Measurements from ENCODE around the gene TCP11L2.
"Not testable (repeated sequence)": the region's sequence is repeated elsewhere in the genome, so short reads cannot be mapped to it uniquely, and the experiment has no call there.

TCP11L2 gene

DNA sequence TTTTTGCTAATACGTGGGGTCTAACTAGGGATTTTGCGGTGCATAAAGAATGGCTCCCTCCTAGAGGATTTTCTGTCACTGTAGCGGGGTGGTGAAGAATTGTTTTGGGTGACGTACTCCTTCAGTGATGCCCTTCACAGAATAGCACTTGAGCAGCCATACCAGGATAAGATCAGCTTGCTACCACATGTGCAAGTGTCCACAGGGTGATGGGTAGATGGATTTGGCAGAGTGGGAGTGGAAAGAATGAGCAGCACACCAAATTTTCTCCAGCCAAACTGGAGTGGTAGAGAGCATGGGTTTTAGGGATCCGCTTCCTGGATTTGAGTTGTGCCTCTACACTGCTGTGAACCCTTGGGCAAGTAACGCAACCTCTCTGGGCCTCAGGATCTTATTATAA is 2.3 kb downstream of the TCP11L2 start:
- no peak for DNase-seq (ENCODE audit: low read depth in 2 of 2, low spot score in 1 of 2)

DNA sequence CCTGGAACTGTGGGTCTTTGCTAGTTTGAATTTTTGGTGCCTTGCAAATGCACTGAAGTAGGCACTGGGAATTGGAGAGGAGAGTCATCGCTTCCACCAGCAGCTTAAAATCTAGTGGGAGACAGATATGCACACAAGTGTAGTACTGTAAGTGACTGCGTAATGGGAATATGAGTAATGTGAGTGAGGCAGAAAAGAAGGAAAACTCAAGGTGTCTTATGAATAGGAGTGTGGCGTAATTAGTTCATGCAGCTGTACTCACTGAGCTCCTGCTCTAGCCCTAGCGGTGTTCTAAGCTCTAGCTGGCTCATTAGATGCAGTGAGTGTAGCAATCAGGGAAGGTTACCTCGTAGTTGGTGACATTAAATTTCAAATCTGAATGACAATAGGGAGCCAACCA is 2.8 kb downstream of the TCP11L2 start:
- no peak for DNase-seq (ENCODE audit: low read depth in 2 of 2, low spot score in 1 of 2)

DNA sequence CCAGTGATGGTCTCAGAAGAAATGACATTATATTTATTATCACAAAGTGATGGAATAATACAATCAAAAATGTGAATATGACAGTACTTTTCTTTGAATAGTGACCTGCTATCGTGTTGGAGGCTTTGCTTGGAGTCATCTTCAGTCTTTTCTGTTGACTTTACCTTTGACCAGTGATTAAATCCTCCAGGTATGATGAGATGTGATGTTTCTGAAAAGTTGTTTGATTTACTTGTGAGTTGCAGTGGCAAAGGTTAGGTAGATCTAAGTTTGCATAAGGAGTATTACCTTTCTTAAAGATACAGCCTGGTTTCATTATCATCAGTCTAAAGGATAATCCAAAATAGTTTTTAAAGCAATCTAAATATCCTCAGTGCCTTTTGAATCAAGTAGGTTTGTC is 4.6 kb downstream of the TCP11L2 start:
- DNase-seq (ENCODE audit: low read depth in 2 of 2, low spot score in 1 of 2) = no peak

DNA sequence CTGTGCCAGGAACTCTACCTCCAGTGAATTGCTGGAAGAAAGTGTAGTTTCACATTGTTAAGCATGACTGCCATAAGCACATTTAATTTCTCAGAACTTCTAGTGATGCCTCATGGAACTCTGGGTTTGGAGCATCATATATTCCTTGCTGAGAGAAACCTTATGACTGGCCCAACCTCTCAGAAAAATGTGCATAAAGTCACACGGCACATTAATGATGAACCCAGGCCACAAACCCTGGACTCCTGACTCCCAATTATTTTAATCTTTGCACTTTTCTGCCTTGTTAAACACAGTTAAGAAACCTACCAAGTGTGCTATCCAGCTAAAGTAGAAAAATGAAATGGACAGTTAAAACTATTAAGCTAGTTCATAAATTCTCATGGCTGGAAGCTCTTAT is 5.6 kb downstream of the TCP11L2 start:
- no peak for DNase-seq (ENCODE audit: low read depth in 2 of 2, low spot score in 1 of 2)

DNA sequence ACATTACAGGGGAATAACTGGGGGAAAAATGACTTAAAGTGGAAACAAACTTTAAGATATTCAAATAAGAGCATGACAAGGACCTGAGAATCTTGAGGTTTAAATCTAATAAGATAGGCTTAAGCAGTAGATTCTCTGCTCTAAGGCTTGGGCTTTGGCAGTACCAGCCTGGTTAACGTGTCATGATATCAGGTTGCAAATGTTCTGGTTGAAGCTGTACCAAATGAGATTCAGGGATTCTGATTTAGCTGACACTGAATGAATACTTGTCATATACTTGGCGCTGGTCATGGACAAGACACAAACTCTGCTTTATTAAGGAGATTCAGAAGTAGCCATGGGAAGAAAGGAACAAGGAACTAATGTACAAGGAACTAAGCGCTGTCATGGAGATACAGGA is 6.1 kb downstream of the TCP11L2 start:
- DNase-seq (ENCODE audit: low read depth in 2 of 2, low spot score in 1 of 2) = no peak

DNA sequence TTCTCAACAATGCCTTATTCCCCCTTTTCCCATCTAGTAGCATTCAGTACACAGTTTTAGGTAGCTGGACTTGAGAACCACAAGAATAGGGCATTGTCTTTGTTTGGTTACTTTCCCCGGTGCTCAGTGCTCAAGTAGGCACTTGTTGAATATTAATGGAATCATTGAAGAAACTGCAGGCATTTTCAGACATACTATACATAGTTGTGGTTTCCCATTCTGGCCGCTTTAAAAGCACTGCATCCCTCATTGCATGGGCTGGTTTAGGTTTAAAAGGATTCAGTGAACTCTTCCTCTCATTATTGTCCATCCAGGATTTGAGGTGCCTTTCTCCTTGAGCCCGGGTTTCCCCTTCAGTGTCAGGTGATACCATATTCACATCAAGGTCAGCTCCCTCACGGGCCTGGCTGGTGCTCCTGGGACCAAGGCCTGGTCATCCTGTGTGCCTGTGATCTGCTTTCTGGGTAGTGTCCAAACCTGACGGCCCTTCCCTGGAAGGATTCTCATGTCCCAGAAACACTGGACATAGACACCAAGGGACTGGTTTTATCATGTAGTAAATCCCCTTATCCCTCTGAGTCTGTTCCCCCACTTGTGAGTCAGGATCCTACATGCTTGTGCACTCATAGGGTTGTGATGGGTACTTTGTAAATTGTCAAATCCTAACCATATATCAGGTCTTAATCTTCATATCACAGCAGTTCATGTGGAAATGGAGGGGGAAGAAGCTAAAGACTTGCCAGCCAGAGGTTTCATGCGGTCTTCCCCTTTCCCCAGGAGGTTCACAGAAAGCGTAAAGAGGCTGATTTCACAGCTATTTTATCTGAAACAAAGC is 7.4 kb downstream of the TCP11L2 start:
- no peak for DNase-seq (ENCODE audit: low read depth in 2 of 2, low spot score in 1 of 2)

DNA sequence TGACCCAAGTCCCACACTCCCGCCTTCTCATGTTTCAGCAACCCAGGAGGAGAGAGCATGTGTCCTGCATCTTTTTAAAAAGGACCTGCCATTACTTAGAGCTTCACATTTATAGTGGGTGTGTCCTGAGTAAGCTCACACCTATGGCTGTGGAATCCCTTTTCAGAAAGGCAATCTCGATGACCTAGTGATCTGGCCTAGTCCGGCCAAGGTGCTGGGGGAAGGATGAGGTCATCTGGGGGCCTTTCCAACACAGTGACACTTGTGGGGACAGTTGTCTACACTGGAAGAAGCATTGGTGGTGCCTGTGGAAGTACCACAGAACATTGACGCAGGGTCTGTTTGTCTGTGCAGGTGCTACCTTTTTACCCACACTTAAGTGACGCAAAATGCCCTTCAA is 8.2 kb downstream of the TCP11L2 start:
- DNase-seq (ENCODE audit: low read depth in 2 of 2, low spot score in 1 of 2) = no peak

DNA sequence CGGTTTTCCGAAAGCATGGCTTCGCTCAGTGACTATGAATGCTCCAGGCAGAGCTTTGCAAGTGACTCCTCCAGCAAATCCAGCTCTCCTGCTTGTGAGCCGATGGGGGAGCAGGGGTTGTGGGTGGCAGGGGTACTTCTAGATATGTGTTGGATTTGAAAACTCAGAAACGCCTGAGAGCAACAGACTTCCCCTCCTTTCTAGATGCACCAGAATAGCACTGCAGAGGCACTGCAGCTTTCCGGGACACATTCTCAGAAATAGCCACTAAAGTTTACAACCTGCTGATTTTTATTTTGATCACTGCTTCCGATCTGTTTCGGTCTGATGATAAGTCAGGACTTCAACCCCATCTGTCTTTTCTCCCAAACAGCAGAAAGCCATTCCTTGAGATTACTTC is 8.6 kb downstream of the TCP11L2 start:
- no peak for DNase-seq (ENCODE audit: low read depth in 2 of 2, low spot score in 1 of 2)

DNA sequence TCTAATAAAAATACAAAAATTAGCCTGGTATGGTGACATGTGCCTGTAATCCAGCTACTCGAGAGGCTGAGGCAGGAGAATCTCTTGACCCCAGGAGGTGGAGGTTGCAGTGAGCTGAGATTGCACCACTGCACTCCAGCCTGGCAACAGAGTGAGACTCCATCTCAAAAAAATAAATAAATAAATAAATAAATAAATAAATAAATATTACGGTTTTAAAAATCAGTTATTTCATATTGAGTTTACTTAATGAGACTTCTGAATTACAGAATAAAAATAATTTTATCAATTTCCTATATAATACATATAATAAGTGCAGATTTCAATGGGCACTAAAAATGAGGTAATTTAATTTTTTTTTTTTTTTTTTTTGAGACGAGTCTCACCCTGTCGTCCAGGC is 10.9 kb downstream of the TCP11L2 start:
- DNase-seq (ENCODE audit: low read depth in 2 of 2, low spot score in 1 of 2) = not testable (repeated sequence)

DNA sequence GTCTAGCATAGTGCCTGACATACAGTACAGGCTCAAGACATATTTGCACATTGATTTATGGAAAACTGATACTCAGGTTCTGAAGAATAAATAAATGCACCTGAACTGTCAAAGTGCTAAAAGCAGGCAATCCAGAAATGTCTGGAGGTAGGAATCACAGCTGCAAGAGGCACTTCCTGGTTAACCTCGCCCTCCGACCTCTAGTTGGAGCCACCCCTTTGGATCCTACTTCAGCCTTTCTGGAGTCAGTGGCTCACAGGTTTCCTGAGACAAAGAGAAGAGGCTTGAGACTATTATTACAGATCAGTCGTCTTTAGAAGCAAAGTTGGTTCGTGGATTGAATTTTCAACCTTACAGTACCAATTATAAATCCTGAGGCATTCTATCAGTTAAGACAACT is 13.0 kb downstream of the TCP11L2 start:
- no peak for DNase-seq (ENCODE audit: low read depth in 2 of 2, low spot score in 1 of 2)

DNA sequence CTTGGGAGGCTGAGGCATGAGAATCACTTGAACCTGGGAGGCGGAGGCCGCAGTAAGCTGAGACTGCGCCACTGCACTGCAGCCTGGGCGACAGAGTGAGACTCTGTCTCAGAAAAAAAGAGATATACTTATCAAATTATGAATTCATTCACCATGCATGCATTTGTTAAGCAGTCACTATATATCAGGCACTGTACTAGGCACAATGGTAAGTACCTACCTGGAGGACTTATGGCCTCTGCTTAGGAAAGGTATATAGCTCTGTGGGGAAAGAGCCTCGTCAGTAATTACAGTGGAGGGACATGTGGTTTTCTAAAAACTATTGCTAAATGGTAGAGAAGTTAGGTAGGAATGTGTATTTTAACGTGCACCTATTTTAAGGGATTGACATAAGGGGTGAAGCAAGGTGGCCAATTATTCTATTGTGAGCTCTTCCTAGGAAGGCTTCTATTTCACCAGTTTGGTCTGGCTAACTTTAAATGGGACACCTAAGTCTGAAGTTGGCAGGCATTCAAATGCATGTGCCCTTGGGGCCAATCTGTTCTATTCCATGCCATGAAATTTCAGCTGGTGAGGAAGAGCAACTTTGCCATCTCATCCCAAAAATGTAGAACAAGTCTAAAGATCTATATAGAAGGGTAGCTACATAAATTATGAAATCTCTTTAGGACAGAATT is 15.0 kb downstream of the TCP11L2 start:
- DNase-seq (ENCODE audit: low read depth in 2 of 2, low spot score in 1 of 2) = no peak

DNA sequence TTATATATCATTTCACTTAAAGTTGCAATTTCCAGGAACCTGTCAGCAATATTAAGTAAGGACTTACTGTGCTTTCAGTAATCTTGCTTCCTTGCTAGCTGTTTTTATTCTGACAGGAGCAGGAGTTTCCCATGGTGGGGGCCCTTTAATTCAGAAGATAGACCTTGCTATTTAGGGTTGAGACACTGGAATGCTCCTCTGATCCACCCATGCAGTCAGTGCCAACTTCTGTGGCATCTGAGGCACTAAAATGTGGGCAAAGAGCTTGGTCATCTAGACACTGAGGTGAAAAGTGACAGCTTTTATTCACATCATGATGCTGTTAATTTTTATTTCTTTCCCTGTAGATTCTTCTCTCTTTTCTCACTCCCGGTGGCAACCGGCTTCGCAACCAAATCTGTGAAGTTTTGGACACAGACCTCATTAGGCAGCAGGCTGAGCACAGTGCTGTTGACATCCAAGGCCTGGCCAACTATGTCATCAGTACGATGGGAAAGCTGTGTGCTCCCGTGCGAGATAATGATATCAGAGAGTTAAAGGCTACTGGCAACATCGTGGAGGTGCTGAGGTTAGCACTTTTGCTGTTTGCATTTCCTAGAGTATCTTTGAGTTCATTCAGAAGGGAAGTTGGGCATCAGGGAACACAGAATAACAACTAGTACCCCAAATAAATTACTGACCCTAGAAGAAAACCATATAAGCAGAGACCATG is 18.8 kb downstream of the TCP11L2 start:
- no peak for DNase-seq (ENCODE audit: low read depth in 2 of 2, low spot score in 1 of 2)

DNA sequence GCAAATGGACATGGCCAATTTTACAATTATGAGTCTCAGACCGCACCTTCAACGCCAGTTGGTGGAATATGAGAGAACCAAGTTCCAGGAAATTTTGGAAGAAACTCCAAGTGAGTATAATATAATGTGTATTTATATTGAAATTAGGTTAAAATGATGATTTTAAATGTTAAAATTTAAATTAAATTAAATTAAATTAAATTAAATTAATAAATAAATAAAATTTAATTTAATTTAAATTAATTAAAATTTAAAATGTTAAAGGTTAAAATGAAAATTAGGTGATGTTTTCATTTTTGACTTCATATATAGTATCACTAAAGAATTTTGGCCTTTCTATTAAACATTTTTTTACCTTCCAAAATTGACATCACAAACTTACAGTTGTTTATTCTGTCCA is 21.0 kb downstream of the TCP11L2 start:
- DNase-seq (ENCODE audit: low read depth in 2 of 2, low spot score in 1 of 2) = no peak

DNA sequence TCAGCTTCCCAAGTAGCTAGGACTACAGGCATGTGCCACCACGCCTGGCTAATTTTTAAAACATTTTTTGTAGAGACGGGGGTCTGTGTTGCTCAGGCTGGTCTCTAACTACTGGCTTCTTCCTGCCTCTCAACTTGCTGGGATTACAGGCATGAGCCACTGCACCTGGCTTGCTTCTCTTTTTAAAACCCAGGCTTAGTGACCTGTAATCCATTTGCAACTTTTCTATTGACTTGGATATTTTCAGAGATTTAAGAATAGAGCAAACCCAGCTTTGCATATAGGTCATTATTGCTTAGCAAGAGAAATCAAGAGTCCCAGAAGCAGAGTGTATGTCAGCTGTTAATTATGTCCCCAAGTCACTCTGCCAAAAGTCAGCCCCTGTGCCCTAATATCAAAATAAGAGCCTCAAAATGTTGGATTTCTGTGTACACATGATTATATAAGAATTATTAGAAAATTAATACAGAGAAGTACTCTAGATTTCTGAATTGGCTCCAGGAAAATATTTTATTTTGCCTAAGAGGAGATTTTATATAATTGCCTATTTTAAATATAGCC is 24.9 kb downstream of the TCP11L2 start:
- DNase-seq (ENCODE audit: low read depth in 2 of 2, low spot score in 1 of 2) = no peak

DNA sequence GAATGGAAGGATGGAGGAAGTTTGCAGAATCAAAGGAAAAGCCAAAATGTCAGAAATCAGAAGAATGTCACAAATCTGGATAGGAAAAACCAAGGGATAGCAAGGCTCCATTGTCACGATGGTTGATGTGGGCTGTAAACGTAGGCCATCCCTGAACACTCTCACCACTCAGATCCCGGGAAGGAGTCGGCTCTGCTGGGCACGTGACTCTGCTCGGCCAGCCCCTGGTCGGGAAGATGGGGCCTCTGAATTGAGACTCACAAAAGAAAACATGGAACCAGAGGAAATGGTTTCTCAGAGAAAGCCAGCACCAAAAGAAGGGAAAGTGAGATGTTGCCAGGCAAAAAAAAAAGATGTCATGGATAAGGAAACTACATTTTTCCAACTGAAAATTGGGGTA is 26.2 kb downstream of the TCP11L2 start:
- DNase-seq (ENCODE audit: low read depth in 2 of 2, low spot score in 1 of 2) = no peak

DNA sequence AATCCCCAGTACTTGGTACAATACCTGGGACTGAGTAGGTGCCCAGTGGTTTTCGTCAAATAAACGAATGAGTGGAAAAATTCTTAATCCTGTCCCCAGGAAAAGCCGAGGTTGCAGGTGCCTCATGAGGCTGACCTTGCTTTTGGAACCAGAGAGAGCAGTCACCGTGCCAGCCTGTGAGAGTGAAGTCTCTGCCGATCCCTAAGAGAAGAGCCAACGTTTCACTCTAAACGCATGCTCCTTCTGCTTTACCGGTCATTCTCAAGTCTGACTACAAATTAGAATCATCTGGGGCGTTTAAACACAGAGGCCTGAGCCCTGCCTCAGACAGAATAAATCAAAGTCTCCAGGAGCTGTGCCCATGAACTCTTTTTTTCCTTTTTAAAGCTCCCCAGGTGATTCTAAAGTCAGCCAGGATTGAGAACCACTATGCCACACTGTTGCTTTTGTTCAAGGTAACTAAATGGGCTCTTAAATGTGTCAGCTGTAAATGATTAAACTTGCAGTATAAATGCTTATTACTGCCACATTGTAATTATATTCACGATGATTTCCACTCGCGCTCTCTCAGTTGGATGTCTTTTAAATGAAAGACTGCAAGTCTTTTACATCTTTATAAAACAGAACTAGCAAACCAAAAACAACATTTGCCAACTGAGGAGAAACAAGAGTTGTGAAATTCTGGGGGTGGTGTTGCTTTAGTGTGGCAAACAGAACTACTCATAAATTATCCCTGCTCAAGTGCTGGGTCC is 26.9 kb downstream of the TCP11L2 start:
- DNase-seq (ENCODE audit: low read depth in 2 of 2, low spot score in 1 of 2) = no peak

DNA sequence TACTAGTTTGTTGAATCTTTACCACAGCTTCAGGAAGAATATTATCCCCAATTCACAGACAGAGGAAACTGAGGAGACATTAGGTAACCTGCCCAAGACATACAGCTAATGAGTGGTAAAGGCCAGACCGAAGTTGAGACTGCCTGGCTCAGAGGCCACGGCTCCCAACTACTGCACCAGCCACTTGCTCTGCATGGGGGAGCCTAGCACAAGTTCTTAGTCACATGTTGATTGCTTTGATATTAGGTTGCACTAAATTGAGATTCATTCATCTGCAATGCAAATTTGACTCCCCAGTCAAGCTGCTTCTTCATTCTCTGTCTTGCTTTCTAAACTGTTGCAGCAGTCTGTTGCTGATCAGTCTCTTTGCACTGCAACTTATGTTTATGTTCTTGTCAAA is 29.1 kb downstream of the TCP11L2 start:
- DNase-seq (ENCODE audit: low read depth in 2 of 2, low spot score in 1 of 2) = no peak

DNA sequence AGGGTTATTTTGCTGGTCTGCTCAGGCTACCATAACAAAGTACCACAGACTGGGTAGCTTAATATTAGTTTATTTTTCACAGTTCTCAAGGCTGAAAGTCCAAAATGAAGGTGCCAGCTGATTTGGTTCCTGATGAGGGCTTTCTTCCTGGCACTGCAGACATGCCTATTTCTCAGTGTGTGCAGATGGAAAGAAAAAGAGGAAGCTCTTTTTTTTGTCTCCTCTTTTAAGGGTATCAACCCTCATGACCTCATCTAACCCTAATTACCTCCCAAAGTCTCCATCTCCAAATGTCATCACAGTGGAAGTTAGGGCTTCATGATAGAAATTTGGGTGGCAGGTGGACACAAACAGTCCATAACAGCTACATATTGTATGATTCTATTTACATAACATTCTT is 30.0 kb downstream of the TCP11L2 start:
- no peak for DNase-seq (ENCODE audit: low read depth in 2 of 2, low spot score in 1 of 2)

DNA sequence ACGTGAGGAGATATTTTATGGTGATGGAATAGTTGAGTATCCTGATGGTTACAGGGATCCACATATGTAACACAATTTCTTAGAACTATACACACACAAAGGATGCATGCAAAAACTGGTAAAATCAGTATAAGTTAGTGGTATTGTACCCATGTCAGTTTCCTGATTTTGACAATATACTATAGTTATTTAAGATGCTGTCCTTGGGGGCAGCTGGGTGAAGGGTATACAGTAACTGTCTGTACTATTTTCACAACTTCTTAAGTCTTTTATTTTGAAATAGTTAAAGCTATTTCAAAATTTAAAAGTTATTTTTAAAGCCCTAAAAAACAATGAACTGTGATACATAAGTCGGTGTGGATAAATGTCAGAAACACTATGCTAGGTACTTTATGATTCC is 30.5 kb downstream of the TCP11L2 start:
- no peak for DNase-seq (ENCODE audit: low read depth in 2 of 2, low spot score in 1 of 2)

DNA sequence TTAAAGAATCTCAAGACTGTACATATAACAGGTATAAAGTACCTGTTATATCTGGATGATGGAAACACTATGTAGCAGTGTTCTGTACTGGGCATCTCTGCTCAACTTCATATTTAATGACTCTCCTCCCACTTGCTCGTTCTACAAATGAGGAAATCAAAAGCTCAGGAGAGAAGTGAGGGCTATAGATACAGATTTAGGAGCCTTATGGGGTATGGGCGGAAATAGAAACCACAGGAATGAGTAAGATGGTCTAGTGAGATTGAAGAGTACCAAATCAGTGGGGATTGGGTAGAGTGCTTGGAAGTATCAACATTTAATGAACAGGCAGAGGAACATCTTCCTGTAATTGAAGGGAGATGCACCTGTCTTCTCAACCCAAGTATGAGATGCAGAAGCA is 31.2 kb downstream of the TCP11L2 start:
- DNase-seq (ENCODE audit: low read depth in 2 of 2, low spot score in 1 of 2) = no peak

Measured in stimulated activated CD8-positive, alpha-beta memory T cell treated with anti-CD3 and anti-CD28 coated beads, Interleukin-4, amount 100 ng/mL, for 1 hour (primary cell).